Natural killer cell (primary cell): ENCODE data around the gene WDFY3. TPM values are rescaled to one million over a fixed set of nuclear protein-coding genes. Genes with fewer than 3 reads are reported as not detected.

ENCODE experiments used
- ATAC-seq, 3 donors: fragments of 150-1000 bp in 2 of 3; fragments of 200-7000 bp in 1 of 3; cut with Tn5 transposase; 1 replicate in 1 of 3; 2 replicates in 2 of 3; pipeline ENCODE4 v1.10.0; 2021; ENCODE audit warnings: mild to moderate bottlenecking in 2 of 3, moderate library complexity in 2 of 3
- DNase-seq, 2 donors: peaks; one replicate each; pipeline versions ENCODE4 v3.0.0 to v3.0.0-alpha.2; 2013 to 2021; ENCODE audit warnings: mixed read lengths in 1 of 2
- H3K27ac ChIP-seq: one replicate; pipeline ENCODE4 v1.5.1; 2013; ENCODE audit warnings: mild to moderate bottlenecking, low read length
- H3K27me3 ChIP-seq: one replicate; pipeline ENCODE4 v1.6.1; 2013; ENCODE audit warnings: low read length; ENCODE audit not compliant: control insufficient read depth, insufficient read depth
- H3K36me3 ChIP-seq: one replicate; pipeline ENCODE4 v1.6.1; 2013; ENCODE audit warnings: low read length; ENCODE audit not compliant: control insufficient read depth, insufficient read depth
- H3K4me1 ChIP-seq: one replicate; pipeline ENCODE4 v1.6.1; 2013; ENCODE audit warnings: low read length; ENCODE audit not compliant: control insufficient read depth, insufficient read depth
- H3K4me3 ChIP-seq: one replicate; pipeline ENCODE4 v1.5.1; 2013; ENCODE audit warnings: low read length
- H3K9me3 ChIP-seq: one replicate; pipeline ENCODE4 v1.6.1; 2013; ENCODE audit warnings: low read length; ENCODE audit not compliant: control insufficient read depth, insufficient read depth
- H3K27ac Mint-ChIP-seq, 2 donors: one replicate each; pipeline ENCODE4 v1.8.0; 2022; ENCODE audit warnings: mild to moderate bottlenecking in 2 of 2, mixed read lengths in 2 of 2, moderate library complexity in 1 of 2
- H3K27me3 Mint-ChIP-seq, 2 donors: one replicate each; pipeline ENCODE4 v1.8.0; 2022; ENCODE audit warnings: low read depth in 2 of 2, mixed read lengths in 2 of 2
- H3K36me3 Mint-ChIP-seq: one replicate; pipeline ENCODE4 v1.8.0; 2022; ENCODE audit warnings: mixed read lengths
- H3K4me1 Mint-ChIP-seq, 2 donors: one replicate each; pipeline ENCODE4 v1.8.0; 2022; ENCODE audit warnings: mixed read lengths in 2 of 2
- H3K4me3 Mint-ChIP-seq: one replicate; pipeline ENCODE4 v1.8.0; 2022; ENCODE audit warnings: mild to moderate bottlenecking, moderate library complexity, mixed read lengths
- H3K9me3 Mint-ChIP-seq, 2 donors: one replicate each; pipeline ENCODE4 v1.8.0; 2022; ENCODE audit warnings: mixed read lengths in 2 of 2
- WGBS: methylation state at CpG from one replicate; pipeline ENCODE4 v1.1.7; 2013; ENCODE audit warnings: missing lambda C conversion rate; ENCODE audit not compliant: insufficient coverage; 5-methylcytosine and 5-hydroxymethylcytosine counted together
- intact Hi-C: fragments of 100-400 bp; cut with micrococcal nuclease; formaldehyde crosslinking; loops from one replicate; pipeline ENCODE4 v1.14.2; 2022
- total RNA-seq, 4 donors: library from RNA; stranded (reverse); fragments of 120-200 nt in 1 of 4; gene quantifications; one replicate each; pipeline versions ENCODE4 v1.2.3 to v1.2.4, GENCODE V29; 2013 to 2022
- TF ChIP-seq, protein P1 (sequence below): fragments of 200-600 bp; IDR thresholded peaks from one replicate; pipeline ENCODE4 v1.8.0; 2022; ENCODE audit warnings: antibody characterized with exemption

The WDFY3 gene
- total RNA-seq, 3 donors from 2014 or later (not counting 1 experiment from before 2014, with no cell fraction given) = 2.5 to 7.2 (median 6.0) TPM

DNA sequence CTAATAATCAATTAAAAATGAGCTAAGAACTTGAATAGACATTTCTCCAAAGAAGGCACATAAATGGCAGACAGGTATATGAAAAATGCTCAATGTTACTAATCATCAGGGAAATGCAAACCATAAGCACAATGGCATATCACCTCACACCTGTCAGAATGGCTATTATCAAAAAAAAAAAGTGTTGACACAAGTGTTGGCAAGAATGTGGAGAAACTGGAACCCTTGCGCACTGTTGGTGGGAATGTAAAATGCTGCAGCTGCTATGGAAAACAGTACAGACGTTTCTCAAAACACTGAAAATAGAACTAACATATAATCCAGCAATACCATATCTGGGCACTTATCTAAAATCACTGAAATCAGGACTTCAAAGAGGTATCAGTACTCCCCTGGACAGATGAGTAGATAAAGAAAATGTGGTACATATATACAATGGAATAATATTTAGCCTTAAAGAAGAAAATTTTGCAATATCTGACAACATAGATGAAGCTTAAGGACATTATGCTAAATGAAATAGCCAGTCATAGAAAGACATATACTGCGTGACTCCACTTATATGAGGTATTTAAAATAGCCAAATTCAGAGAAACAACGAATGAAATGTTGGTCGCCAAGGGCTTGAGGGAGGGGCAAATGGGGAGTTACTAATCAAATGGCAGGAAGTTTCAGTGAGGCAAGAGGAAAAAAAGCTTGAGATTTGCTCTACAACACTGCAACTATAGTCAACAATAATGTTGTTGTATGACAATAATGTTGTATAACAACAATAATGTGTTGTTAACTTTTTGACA is 175.5 kb downstream of the WDFY3 start:
- Histone ChIP-seq H3K4me1 (no peaks in the 10 kb centered on the region), H3K9me3 (no peaks in the 10 kb centered on the region), H3K4me3 (no peak overlapping the region), H3K36me3 (no peaks in the 10 kb centered on the region), H3K27me3 (no peaks in the 10 kb centered on the region), H3K27ac (no peak overlapping the region)
- Mint-ChIP-seq H3K9me3 (peaks cover 2 to 10% of the 10 kb centered on the region in 2 donors), H3K36me3 (no peaks in the 10 kb centered on the region), H3K4me1 (no peaks in the 10 kb centered on the region), H3K4me3 (no peak overlapping the region), H3K27ac (no peak overlapping the region), H3K27me3 (no peaks in the 10 kb centered on the region)
- no peak for DNase-seq
- WGBS = 93% methylated on average over 3 of the region's 5 CpGs
- no peak for ATAC-seq
- TF ChIP-seq, protein P1, sequence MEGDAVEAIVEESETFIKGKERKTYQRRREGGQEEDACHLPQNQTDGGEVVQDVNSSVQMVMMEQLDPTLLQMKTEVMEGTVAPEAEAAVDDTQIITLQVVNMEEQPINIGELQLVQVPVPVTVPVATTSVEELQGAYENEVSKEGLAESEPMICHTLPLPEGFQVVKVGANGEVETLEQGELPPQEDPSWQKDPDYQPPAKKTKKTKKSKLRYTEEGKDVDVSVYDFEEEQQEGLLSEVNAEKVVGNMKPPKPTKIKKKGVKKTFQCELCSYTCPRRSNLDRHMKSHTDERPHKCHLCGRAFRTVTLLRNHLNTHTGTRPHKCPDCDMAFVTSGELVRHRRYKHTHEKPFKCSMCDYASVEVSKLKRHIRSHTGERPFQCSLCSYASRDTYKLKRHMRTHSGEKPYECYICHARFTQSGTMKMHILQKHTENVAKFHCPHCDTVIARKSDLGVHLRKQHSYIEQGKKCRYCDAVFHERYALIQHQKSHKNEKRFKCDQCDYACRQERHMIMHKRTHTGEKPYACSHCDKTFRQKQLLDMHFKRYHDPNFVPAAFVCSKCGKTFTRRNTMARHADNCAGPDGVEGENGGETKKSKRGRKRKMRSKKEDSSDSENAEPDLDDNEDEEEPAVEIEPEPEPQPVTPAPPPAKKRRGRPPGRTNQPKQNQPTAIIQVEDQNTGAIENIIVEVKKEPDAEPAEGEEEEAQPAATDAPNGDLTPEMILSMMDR = no peak
- intact Hi-C loops = no loop called here

DNA sequence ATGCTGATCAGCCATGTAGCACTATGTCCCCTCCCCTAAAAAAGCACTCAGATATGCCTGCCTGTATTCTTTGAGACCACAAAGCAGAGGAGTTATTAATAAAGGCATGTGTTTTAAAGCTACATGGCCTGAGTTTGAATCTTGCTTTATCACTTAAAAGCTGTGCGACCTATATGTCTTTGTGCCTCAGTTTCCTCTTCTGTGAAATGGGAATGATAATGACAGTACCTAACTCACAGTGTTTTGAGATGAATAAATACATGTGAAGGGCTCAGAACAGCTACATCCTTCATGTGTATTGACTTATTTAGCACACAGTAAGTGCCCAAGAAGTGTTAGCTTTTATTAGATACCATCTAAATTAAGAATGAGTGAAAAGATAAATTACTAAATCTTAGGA is 180.0 kb downstream of the WDFY3 start:
- ATAC-seq (no peak), DNase-seq (no peak)
- no peak overlapping the region for H3K27ac ChIP-seq
- Mint-ChIP-seq H3K9me3 (peaks cover 0 to 5% of the 10 kb centered on the region in 2 donors), H3K27me3 (no peaks in the 10 kb centered on the region), H3K4me3 (no peak overlapping the region), H3K4me1 (no peaks in the 10 kb centered on the region), H3K27ac (no peak overlapping the region), H3K36me3 (no peaks in the 10 kb centered on the region)
- H3K27me3 ChIP-seq = no peaks in the 10 kb centered on the region
- TF ChIP-seq, protein P1 = no peak
- H3K4me3 ChIP-seq = no peak overlapping the region
- intact Hi-C loops = no loop called here
- no peaks in the 10 kb centered on the region for H3K4me1 ChIP-seq
- no peaks in the 10 kb centered on the region for H3K36me3 ChIP-seq
- 91% methylated on average over 1 of the region's 1 CpG for WGBS
- no peaks in the 10 kb centered on the region for H3K9me3 ChIP-seq

DNA sequence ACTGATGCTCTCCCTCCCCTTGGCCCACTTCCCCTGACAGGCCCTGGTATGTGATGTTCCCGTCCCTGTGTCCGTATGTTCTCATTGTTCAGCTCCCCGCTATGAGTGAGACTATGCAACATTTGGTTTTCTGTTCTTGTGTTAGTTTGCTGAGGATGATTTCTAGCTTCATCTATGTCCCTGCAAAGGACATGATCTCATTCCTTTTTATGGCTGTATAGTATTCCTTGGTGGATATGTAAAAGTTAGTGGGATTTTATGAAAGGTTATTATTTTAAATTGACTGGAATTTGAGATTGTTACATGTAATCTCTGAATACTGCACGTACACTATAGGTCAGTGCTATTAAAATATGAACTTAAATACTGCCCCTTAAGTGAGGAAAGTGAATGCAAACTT is 184.0 kb downstream of the WDFY3 start:
- Histone ChIP-seq H3K36me3 (no peaks in the 10 kb centered on the region), H3K27me3 (no peaks in the 10 kb centered on the region), H3K4me3 (no peak overlapping the region), H3K4me1 (no peaks in the 10 kb centered on the region), H3K27ac (no peak overlapping the region), H3K9me3 (no peaks in the 10 kb centered on the region)
- H3K4me1 Mint-ChIP-seq = no peaks in the 10 kb centered on the region
- intact Hi-C loops = no loop called here
- DNase-seq (no peak), ATAC-seq (no peak)
- H3K36me3 Mint-ChIP-seq = no peaks in the 10 kb centered on the region
- H3K9me3 Mint-ChIP-seq = peaks cover 0 to 5% of the 10 kb centered on the region in 2 donors
- TF ChIP-seq, protein P1 = no peak
- no peaks in the 10 kb centered on the region for H3K27me3 Mint-ChIP-seq
- 100% methylated on average over 4 of the region's 4 CpGs for WGBS
- no peak overlapping the region for H3K4me3 Mint-ChIP-seq
- H3K27ac Mint-ChIP-seq = no peak overlapping the region

DNA sequence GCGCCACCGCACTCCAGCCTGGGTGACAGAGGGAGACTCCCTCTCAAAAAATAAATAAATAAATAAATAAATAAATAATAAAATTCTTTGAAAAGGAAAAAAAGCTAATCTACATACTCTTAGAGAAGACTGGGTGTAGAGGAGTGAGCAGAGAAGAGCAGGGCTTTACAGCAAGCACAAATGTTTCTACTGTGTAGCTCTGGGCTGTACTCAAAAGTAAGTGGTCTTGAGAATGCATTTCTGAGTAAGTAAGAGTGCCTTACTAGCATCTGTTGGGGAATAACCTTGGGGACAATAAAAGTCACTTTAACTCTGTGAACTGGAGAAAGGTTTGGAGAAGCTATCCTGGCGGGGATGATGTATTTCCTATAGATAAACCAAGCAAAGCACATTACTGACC is 185.8 kb downstream of the WDFY3 start:
- Mint-ChIP-seq H3K9me3 (peaks cover 0 to 9% of the 10 kb centered on the region in 2 donors), H3K36me3 (no peaks in the 10 kb centered on the region), H3K4me3 (no peak overlapping the region), H3K27ac (no peak overlapping the region), H3K4me1 (no peaks in the 10 kb centered on the region), H3K27me3 (no peaks in the 10 kb centered on the region)
- intact Hi-C loops = no loop called here
- DNase-seq (no peak), ATAC-seq (no peak)
- H3K27ac ChIP-seq = no peak overlapping the region
- H3K9me3 ChIP-seq = no peaks in the 10 kb centered on the region
- TF ChIP-seq, protein P1 = no peak
- H3K27me3 ChIP-seq = no peaks in the 10 kb centered on the region
- no peaks in the 10 kb centered on the region for H3K4me1 ChIP-seq
- no peak overlapping the region for H3K4me3 ChIP-seq
- H3K36me3 ChIP-seq = no peaks in the 10 kb centered on the region
- no CpG with 5 or more reads among the region's 3 CpGs for WGBS
